ENCODE data around the gene MIGA1.
"Not testable (repeated sequence)": the region's sequence is repeated elsewhere in the genome, so short reads cannot be mapped to it uniquely, and the experiment has no call there.

MIGA1 gene

GRCh38 chr1:77796695-77797405 lies 17.4 kb downstream of the MIGA1 start:
- DNase-seq (ENCODE audit: low read depth, low spot score) = no peak

DNA sequence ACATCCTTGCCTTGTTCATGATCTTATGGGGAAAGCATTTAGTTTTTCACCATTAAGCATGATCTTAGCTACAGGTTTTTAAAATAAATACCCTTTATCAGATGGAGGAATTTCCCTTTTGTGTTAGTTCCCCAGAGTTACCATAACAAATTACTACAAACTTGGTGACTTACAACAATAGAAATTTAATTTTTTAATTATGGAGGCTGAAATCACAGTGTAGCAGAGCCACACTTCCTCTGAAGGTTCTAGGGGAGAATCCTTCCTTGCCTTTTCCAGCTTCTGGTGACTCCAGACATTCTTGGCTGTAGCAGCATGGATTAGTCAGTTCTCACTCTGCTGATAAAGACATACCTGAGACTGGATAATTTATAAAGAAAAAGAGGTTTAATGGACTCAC lies 18.5 kb downstream of the MIGA1 start:
- DNase-seq (ENCODE audit: low read depth, low spot score) = no peak

GRCh38 chr1:77802026-77802425 lies 22.6 kb downstream of the MIGA1 start:
- no peak for DNase-seq (ENCODE audit: low read depth, low spot score)

DNA sequence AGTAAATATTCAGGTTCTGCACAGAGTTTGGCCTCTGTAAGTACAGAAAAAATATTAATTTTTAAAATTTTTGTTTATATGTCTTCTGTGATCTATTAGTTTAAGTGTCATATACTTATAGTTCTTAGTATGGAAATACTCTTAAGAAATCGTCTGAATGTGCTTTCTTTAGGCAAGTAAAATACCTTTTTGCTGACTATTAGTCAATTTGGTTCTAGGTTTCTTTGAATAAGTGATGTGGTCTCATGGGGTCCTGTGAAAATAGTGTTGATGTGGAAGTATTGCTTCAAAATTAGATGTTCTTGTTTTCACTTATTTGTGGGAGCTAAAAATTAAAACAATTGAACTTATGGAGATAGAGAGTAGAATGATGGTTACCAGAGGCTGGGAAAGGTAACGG lies 23.9 kb downstream of the MIGA1 start:
- DNase-seq (ENCODE audit: low read depth, low spot score) = no peak

DNA sequence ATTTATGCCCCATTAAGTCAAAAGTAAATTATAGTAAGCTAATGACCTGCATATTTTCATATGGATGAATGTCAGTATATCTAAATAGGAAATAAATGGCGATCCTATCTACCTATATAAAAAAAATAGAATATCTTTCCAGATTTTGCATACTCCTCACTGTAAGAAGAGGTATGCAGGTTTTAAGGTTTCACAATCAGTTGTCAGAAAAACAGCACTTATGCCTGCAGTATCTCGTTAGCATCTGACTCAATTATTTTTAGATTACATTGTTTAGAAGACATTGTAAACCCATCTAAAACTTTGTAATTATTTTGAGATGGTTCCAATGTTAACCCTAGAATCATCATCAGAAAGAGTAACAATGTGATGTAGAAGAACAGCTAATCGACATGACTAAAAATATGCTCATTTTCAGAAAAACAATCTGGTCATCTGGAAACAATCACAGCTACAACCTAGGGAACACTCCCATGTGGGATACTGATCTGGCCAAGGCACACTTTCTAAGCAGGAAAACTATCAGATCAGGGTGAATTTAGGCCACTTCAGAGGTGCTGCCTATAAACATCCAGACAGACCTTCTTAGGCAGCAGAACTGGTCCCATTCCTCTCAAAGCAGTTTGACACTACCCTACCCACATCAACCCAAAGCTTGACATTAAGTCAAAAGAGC lies 30.5 kb downstream of the MIGA1 start:
- DNase-seq (ENCODE audit: low read depth, low spot score) = not testable (repeated sequence)

GRCh38 chr1:77811589-77811988 lies 32.1 kb downstream of the MIGA1 start:
- DNase-seq (ENCODE audit: low read depth, low spot score) = not testable (repeated sequence)

DNA sequence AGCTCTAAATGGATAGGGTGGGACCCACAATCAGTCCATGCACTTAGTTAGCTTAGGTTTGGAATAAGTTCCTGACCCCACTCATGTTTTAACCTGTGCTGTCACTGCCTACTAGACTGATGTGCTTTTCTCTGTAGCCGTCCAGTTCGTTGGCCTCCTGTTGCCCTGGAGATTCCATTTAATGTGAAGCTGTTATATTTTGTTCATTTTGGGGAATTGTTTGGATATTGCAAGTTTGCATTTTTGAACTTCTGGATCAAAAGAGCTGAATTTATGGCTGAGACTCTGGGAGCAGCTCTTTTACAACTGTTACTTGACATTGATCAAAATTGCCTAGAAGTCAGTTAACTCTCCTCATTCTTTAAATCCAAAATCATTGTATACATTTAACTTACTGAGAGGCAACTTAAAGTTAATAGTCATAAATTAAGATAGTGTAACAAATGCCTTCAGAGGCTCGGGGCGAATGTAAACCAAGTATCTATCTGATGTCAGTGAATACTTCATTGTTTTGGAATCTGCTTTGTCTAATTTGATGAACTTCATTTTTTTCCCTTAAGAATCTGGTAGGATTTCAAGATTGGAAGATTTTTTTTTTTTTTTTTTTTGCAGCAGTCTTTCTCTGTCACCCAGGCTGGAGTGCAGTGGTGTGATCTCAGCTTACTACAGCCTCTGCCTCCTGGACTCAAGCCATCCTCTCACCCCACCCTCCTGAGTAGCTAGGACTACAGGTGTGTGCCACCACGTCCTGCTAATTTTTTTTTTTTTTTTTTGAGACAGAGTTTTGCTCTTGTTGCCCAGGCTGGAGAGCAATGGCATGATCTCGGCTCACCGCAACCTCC lies 38.1 kb downstream of the MIGA1 start:
- DNase-seq (ENCODE audit: low read depth, low spot score) = no peak

DNA sequence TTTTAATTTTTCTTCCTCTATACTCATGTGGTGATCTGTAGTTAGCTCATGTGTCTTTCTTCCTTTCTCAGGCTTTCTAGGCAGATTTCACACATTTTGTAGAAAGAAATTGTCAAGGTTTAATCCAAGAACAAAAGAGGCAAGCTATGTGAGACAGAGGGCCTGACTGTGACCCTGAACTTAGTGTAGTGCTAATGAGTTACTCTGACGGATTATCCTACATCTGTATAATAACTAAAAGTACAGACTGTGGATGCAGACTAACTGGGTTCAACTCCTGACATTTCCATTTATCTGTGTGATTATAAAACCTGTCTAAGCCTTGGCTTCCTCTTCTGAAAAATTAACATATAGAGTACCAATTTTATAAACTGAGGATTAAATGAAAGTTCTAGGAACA lies 40.7 kb downstream of the MIGA1 start:
- DNase-seq (ENCODE audit: low read depth, low spot score) = no peak

GRCh38 chr1:77824079-77824478 lies 44.6 kb downstream of the MIGA1 start:
- DNase-seq (ENCODE audit: low read depth, low spot score) = peak; percentile 5

DNA sequence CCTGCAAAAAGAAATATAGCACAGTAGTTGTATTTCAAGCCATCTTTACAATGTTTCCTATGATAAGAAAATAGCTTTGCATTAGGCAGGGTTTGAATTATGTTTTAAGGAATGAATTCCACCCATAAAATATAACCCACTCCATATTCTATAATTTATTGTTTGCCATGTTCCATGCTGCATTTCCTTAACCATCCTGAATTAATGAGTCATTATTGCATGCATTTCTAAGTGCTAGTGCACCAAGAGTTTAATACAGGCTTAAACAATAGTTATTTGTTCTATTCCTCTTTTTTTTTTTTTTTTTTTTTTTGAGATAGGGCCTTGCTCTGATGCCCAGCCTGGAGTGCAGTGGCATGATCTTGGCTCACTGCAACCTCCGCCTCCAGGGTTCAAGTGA lies 45.2 kb downstream of the MIGA1 start:
- DNase-seq (ENCODE audit: low read depth, low spot score) = no peak

- DNase-seq (ENCODE audit: low read depth, low spot score) = peak; percentile 6
Measured at GRCh38 chr1:77825131-77825709, 45.8 kb downstream of the MIGA1 start.

- not testable (repeated sequence) for DNase-seq (ENCODE audit: low read depth, low spot score)
Measured at GRCh38 chr1:77826851-77827250, 47.4 kb downstream of the MIGA1 start.

- no peak for DNase-seq (ENCODE audit: low read depth, low spot score)
Measured at GRCh38 chr1:77828098-77828497, 48.6 kb downstream of the MIGA1 start.

GRCh38 chr1:77829851-77830250 lies 50.4 kb downstream of the MIGA1 start:
- no peak for DNase-seq (ENCODE audit: low read depth, low spot score)

- DNase-seq (ENCODE audit: low read depth, low spot score) = no peak
Measured at GRCh38 chr1:77830946-77831345, 51.5 kb downstream of the MIGA1 start.

DNA sequence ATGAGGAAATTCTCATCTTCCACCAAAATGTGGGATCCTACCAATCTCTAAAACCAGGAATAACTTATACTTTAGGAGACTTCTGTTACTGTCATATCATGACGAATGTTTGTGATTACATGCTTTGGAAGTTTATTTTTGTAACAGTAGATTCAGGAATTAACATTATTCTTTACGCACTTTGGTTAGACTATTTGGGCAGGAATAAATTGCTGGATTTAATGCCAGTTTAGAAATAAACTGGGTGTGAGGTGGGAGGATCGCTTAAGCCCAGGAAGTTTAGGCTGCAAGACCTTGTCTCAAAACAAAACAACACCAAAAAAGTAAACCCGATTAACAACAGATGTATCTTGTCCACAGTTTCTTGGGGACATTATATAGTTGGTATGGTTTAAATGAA lies 52.1 kb downstream of the MIGA1 start:
- DNase-seq (ENCODE audit: low read depth, low spot score) = no peak

DNA sequence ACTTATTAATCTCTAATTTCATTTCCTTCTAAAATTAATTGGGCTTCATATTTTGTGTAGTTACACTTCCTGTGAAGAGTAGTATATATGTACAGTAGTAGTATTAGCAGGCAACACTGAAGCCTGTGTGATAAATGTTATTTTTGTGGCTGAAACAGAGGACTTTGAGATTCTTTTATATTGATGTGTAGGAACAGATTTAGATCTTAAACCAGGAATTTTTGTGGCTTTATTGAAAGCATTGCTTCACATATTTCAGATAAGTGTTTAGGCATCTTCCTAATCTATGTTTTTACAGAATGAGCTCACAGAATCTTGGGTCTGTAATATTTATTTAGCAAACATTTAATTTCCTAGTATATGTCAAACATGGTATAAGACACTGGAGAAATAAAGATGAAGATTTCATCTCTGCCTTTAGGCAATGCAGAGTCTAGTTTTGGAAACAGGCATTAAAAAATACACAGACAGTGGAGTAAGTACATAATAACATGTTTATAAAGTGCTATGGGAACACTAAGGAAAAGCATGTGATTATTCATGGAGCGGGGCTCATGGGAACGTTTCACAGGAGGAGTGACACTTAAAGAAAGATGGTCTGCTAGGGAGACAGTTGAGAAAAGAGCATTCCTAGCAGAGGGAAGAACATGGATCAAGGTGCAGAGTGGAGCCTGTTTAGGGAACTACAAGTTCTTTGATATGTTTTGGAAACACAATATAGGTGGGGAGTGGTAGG lies 52.7 kb downstream of the MIGA1 start:
- DNase-seq (ENCODE audit: low read depth, low spot score) = no peak

- DNase-seq (ENCODE audit: low read depth, low spot score) = no peak
Measured at GRCh38 chr1:77832901-77833300, 53.5 kb downstream of the MIGA1 start.

DNA sequence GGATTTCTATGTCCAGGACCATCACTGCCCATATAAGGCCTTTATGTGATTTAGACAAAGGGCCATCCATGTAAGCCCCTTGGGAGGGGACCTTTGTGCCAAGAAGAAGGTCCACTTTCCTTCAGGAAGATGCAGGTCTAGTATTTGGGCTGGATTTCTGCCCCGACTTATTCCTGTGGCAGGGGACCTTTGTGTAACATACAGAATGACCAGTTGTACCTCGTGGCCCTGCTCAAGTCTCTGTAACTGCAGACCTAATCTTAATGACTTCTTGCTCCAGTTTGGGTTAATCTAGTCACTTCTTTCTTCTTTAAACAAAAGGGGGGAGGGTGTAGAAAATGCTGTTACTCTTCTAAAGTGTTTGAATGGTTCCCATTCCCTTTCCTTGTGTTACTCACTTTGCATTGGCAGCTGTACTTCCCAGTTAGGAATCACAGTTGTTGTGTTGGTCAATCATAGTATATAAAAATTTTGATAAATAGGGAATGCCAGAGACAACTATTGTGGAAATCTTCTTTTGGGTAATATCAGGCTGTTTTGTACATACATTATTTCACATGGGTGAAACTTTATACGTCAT lies 54.2 kb downstream of the MIGA1 start:
- no peak for DNase-seq (ENCODE audit: low read depth, low spot score)

DNA sequence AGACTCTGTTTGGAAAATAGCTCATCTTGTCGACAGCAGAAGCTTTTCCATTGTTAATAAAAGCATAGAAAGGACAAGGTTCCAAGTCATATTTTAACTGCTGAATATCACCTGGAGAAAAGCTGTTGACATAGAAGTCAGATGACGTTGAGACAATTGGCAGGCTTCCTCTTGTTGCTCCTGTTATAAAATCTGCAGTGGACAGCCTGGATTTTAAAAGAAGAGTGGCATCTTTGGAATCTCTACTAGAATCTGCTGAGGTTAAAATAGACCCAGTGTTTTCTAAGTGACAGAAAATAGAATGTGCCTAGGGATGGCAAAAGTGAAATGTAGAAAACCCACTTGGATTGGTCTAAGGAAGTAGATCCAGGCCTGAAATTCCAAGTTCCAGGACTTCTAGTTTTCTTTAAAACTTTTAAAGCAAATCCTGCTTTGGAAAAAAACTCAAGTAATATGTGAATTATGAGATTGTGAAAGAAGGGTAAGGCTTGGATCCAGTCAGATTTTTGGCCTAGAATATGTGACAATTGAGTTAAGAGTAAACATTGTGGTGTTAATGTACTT lies 55.4 kb downstream of the MIGA1 start:
- DNase-seq (ENCODE audit: low read depth, low spot score) = no peak

GRCh38 chr1:77841574-77841973 lies 62.1 kb downstream of the MIGA1 start:
- no peak for DNase-seq (ENCODE audit: low read depth, low spot score)
